HG02642 (cell line): ENCODE data around the gene MEAF6.
A peak's percentile ranks its signal among the peaks of the same experiment; 100 is the strongest.
"Not testable (repeated sequence)": the region's sequence is repeated elsewhere in the genome, so short reads cannot be mapped to it uniquely, and the experiment has no call there.

Experiments
- ATAC-seq: cut with Tn5 transposase; IDR thresholded peaks from one replicate; pipeline ENCODE4 v1.9.1; 2021; ENCODE audit warnings: mild to moderate bottlenecking; ENCODE audit not compliant: unreplicated experiment, poor library complexity

MEAF6 gene

GRCh38 chr1:37532418-37533156, 18.0 kb upstream of the MEAF6 start:
- ATAC-seq: not testable (repeated sequence)

- not testable (repeated sequence) for ATAC-seq
Observed at GRCh38 chr1:37529888-37530287, 15.3 kb upstream of the MEAF6 start.

- no peak for ATAC-seq
Observed at GRCh38 chr1:37519613-37520012, 5.0 kb upstream of the MEAF6 start.

GRCh38 chr1:37518929-37519328, 4.4 kb upstream of the MEAF6 start:
- not testable (repeated sequence) for ATAC-seq

GRCh38 chr1:37518241-37518640, 3.7 kb upstream of the MEAF6 start:
- not testable (repeated sequence) for ATAC-seq

GRCh38 chr1:37517569-37517968, 3.0 kb upstream of the MEAF6 start:
- ATAC-seq: no peak

GRCh38 chr1:37515185-37516034, 844 bp upstream of the MEAF6 start:
- ATAC-seq: no peak

- ATAC-seq: peak; percentile 29
Observed at GRCh38 chr1:37513795-37514349, 694 bp downstream of the MEAF6 start.

GRCh38 chr1:37509181-37509580, 5.4 kb downstream of the MEAF6 start:
- ATAC-seq: no peak

GRCh38 chr1:37506740-37507139, 7.8 kb downstream of the MEAF6 start:
- ATAC-seq: no peak

GRCh38 chr1:37502791-37503190, 11.8 kb downstream of the MEAF6 start:
- not testable (repeated sequence) for ATAC-seq

- no peak for ATAC-seq
Observed at GRCh38 chr1:37502104-37502503, 12.5 kb downstream of the MEAF6 start.

- ATAC-seq: no peak
Observed at GRCh38 chr1:37501661-37502060, 12.9 kb downstream of the MEAF6 start.

GRCh38 chr1:37498872-37499617, 15.5 kb downstream of the MEAF6 start:
- no peak for ATAC-seq

GRCh38 chr1:37497832-37498231, 16.7 kb downstream of the MEAF6 start:
- ATAC-seq: no peak

GRCh38 chr1:37495875-37496274, 18.7 kb downstream of the MEAF6 start:
- no peak for ATAC-seq

- ATAC-seq: no peak
Observed at GRCh38 chr1:37493336-37494098, 21.0 kb downstream of the MEAF6 start.

- no peak for ATAC-seq
Observed at GRCh38 chr1:37487619-37487984, 27.0 kb downstream of the MEAF6 start.

- no peak for ATAC-seq
Observed at GRCh38 chr1:37486680-37487618, 27.6 kb downstream of the MEAF6 start.
